OCI-M2 (cell line): Measurements from ENCODE around the gene DPYD.

Source experiments
- DNase-seq: peaks from one replicate; lab custom pipeline; 2025; ENCODE audit not compliant: unreplicated experiment; lab: John Stamatoyannopoulos, UW

DPYD gene

DNA sequence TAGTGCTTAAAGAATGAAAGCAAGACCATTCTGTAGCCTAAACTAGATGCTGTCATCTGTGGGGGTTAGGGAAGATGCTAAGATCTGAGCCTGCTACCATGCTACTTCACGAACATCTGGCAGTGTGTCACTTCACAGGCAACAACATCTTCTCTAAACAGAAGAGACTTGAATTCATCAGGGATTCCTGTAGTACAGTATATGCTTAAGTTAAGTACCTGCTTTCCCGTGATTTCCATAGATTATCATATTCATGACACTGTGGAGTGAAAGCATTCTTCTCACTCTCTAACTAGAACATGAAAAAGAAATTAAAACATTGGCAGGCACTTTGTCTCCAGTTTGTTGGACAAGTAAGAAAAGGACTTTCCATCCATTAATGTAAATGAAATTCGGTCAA lies 808.4 kb downstream of the DPYD start:
- DNase-seq: no peak

DNA sequence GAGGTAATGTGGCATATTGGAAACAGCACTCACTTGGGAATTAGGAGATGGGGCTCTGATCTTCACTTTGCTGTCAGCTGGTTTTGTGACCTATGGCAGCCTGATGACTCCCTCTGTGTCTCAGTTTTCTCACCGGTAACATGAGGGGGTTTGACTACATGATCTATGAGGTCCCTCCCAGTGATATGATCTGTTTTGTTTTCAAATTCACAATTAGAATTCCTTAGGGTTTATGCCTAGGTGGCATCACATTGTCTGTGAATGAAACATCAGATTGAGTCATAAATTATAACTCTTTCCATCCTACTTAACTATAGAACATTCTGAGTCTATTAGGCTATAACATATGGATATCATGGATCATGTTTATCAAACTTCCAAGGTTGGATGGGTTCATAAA lies 812.7 kb downstream of the DPYD start:
- no peak for DNase-seq

DNA sequence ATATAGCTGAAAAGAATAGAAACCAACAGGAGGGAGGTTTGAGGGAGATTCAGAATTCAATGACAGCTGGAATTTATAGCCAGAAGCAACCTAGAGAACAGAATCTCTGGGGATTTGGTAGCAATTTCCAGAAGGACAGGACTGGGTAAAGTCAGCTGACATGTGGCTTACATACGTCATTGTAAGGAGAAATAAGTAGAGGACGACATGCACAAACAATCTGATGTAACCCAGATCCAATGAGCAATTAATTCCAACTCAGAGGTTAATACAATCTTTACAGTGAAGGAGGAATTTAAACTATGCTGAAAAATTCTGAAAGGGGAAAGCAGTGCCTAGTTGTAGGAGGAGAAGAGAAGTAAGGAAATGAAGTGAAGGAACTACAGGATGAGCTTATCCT lies 815.3 kb downstream of the DPYD start:
- DNase-seq: no peak

DNA sequence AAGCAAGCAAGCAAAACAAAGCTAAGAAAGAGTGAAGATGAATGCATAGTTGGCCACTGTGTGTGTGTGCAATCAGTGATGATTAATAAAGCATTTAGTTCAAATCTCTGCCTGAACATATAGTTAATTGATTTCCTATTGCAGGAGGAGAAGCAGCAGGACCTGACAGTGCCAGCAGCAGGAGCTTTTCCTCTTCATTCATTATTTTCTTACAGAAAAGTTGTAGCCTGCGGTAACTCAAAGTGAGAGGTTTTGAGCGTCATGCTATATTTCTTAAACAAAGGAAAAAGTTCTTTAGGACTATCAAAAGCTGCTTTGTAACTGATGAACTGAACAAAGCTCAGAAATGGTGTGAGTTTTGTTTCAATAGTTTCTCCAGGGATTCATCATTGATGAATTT lies 819.3 kb downstream of the DPYD start:
- DNase-seq: no peak

DNA sequence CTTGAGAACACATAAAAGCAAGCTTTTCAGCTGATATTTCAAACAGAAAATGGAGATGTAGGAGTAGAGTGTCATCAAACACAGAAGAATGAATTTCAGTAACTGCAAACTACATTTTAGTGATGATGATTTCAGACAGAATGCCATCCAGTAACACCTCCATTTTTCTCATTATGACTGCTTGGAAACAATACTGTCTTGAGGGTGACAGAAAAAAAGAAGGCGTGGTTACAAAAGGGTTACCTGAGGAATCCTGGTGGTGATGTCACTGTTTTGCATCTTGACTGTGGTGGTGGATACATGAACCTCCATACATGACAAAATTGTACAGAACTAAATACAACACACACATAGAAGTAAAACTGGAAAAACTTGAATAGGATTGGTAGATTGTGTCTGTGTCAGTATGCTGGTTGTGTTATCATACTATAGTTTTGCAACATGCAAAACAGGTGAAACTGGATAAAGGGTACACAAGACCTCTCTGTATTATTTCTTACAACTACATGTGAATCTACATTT lies 823.4 kb downstream of the DPYD start:
- no peak for DNase-seq

DNA sequence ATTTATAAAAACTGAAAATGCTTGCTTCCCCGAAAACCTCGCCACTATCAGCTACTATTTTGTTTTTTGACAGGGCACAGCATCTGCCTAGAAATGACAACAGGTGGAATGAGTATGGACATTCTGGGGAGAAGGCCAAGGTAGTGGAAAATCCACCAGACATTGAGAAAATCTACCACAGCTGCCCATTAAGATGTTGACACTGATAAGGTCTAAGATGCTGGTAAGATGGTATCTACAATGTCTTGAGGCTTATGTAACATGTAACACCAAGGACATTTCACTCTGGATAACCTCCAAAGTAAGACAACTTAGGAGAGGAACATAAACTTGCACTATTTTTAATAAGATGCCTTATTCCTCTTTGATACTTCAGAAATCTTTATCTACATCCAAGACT lies 825.1 kb downstream of the DPYD start:
- no peak for DNase-seq

DNA sequence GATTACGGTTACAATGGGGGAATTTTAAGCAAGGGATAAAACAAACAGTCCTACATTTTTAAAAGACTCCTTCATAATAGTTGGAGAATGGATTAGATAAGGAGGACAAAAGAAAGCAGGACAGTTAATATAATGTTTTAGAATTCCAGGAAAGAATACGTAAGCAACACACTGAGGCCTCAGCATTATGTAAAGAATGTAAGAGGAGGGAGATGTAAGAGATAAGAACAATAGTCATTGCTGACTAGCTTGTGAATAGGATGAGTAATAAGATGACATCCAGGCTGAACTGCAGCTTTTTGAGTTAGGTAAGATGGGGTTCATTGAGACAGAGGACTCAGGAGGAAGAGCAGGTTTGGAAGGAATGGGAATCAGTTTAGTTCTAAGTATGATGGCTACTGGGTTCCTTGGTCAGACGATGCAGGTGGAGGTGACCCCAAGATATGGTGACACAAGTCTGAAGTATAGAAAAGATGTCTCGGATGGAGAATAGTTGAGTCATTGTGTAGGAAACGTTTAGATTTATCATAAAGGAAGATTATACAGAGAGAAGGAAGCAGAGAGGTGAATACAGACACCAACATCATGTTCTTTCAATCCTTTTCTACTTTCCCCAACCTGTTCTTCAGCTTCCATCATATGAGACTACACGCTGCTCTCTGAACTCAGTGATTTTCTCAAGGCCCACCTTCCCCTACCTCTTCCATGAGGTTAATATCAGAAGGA lies 826.4 kb downstream of the DPYD start:
- no peak for DNase-seq

DNA sequence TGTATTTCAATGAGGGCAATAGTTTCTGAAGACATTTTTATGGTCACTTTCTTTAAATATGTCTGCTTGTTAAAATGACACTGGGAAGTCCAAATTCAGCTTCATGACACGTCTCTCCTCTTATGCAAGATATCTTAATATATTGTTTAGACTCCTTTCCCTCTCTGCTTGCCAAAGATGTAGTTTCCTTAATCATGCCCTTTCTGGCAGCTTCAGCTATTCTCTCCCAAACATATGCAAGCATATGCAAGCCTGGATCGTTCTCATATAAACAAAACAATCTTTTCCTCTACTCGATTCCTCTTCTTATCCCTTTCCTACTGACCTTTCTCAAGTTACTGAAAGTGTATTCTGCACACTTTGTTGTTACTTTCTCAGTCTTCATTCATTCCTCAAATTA lies 827.1 kb downstream of the DPYD start:
- DNase-seq: no peak

DNA sequence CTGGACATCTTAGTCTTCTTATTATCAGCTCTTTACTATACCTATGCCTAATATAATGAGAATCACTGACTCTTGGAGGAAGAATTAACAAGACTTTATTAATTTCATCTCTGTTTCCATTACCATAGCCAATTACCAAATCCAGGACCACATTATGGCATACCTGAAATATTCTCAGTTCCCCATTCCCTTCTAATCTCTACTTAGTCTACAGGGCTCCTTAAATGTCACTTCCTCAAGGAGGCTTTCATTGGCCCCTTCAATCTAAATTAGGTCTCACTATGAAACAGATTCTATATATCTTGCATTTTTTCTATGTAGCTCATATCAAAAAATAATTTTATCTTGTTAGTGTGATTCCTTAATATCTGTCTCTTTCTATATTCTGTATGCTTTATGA lies 828.0 kb downstream of the DPYD start:
- no peak for DNase-seq

DNA sequence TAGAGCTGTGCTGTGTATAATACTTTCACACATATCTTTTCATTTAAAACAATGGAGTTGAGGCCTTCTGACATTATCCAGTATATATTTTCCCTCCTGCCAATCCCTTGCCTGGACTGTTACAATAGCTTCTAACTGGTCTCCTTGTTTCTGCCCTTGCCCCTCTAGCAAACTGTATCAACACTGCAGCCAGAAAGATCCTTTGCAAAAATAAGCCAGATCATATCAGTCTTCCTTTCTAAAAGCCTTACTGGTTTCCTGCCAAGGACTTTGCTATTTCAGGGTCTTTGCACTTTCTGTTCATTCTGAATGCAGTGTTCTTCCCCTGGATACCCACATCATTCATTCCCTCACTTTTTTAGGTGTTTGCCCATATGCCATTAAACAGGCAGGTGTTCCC lies 829.2 kb downstream of the DPYD start:
- no peak for DNase-seq

DNA sequence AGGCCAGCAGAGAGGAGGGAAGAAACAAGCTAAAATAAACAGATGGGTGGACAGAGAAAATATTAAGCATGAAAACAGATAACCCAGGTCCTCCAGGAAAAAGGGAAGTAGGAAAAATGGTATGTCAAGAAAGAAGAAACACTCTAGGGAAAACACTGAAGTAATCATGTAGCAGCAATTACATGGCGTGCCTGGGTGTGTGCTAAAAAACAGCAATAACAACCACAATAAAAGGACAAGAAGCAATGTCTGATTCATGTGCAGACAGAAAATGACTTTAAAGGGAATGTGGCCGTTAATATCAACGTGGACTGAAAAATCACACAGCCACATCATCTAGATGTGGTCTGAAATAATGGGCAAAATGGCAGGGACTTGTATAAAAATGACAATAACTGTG lies 829.6 kb downstream of the DPYD start:
- no peak for DNase-seq

DNA sequence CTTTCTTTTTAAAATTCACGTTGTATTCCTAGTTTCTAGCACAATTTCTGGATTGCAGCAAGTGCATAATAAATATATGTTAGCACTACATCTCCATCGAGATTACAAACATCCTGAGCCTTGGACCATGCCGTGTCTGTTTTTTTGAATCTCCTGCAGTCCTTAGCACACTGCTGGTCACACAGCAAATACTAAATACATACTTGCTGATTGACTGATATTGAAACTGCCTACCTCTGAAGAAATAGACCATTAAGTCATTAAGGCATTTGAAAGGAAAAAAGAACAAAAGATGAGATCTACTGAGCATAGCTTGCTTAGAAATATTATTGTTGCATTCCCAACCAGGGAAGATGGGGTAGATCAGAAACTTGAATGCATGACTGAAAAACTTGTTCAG lies 830.1 kb downstream of the DPYD start:
- no peak for DNase-seq

DNA sequence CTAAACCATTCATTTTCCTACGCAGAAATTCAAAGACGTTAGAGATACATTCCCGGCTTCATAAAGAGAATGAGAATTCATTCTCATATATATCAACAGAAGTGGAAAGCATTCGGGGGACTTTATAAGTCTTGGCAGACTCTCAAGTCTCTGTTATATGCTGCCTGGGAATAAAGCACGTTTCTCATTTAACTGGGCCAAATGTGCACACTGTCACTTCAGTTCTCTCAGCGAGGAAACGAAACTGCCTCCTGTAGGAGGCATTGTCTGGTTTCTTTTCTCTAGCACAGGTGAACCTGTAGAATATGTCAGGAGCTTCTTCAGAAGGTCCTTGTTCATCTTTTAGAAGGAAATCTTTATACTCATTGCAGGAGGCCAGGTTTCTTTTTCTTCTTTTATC lies 831.7 kb downstream of the DPYD start:
- no peak for DNase-seq

DNA sequence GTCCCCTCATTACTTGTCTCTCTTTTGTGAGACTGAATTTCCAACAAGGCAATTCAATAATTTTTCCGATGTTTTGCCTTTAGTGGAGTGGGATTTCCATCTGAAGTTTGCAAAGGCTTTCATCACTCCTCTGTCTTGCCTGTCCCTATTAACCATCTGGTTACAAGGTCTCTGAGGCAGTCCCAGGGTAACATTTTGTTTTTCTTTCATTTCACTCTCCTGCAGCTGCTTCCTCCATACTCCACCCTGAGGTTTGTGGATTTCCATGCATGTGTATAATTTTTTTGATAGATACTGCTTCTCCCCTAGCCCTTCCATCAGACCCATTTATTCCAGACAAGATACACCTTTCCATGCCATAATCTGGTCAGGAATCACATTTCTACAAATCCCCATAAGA lies 832.4 kb downstream of the DPYD start:
- DNase-seq: no peak

DNA sequence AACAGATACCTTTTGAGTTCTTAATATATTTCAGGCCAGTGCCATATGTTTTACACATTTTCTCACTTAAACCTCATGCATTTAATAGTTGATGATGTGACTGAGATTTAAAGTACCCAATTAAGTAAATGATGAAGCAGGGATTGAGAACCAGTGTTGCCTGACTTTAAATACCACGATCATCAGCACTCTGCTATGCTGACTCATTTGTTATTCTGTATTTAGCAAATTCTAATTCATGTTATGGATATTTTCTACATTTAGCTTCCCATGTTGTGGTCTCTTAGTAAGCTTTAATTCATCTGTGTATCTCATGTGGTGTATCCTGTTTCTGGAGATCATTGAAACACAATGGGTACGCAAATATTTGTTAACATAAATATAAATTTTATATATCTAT lies 836.3 kb downstream of the DPYD start:
- no peak for DNase-seq

DNA sequence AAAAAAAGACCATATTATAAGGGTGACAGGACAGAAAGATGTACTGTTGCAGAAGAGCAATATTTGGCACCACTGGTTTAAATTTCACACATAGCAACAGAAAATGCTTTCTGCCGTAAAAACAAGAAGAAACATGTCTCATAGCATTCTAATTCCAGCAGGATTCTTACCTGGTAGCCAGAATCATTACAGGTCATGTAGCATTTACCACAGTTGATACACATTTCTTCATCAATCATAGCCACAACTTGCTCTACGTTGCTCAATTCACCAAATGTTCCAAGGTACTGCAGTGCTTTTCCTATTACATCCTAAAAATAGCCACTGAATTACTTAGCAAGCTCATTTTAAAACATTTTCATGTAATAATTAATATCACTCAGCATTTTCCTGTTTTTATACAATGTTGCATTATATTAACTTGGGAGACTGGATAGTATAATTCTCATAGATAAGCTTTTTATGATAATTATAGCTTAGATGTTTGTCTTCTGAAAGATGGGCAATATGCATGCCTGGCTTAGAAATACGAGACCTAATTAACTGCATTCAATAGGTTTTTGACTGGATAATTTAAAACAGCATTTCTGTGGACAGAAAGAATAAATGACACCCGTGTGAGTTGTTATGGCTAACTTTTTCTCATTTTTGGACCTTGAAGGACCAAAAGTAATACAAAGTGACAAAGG lies 838.5 kb downstream of the DPYD start:
- DNase-seq: no peak

DNA sequence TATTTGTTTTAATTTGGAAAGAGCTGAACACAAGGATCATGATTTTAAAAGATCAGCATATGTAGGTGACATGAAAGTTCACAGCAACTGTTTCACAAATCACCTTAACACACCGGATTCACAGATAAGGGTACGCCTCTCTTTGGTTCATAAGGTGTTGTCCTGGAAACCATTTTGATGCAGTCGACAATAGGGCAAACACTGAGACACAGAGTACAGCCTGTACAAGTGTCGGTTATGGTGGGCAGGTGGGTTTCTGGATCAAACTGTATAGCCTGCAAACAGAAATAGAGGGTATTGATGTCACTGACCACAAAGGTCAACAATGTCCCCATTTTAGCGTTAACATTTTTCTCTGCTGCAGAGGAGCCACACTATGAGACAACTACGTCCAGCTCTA lies 842.0 kb downstream of the DPYD start:
- DNase-seq: no peak

DNA sequence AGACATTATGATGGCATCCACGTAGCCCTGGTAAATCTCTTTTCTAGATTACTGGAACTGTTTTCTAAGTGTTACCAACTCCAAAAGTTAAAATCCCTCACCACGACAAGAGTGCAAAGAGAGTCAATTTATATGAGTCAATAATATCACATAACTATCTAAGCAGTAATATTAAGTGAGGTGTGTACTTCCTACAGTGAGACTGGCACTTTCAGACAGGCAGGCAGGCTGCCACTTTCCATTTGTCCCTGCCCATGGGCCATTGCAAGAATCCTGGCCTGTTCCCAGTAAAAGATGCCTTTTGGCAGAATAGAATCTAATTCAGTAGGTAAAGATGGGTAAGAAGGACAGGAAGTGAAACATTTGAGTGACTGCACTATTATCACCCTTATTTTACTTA lies 843.6 kb downstream of the DPYD start:
- no peak for DNase-seq

DNA sequence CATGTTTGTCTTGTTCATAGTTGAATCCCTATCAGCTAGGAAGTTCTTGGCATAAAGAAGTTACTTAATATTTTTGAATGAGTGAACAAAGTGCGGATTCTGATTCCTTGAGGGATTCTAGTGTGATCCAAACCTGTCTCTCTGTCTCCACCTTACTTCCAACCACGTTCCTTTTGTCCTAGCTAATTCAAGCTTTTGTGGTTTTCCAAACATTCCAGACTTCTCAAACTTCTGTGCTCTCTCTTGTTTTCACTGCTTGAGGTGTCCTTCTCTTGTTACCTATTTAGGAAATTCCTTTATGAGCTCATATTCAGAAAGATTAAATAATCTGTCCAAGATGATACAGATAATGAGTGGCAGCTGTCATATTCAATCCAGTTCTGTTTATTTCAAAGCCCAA lies 846.1 kb downstream of the DPYD start:
- no peak for DNase-seq

DNA sequence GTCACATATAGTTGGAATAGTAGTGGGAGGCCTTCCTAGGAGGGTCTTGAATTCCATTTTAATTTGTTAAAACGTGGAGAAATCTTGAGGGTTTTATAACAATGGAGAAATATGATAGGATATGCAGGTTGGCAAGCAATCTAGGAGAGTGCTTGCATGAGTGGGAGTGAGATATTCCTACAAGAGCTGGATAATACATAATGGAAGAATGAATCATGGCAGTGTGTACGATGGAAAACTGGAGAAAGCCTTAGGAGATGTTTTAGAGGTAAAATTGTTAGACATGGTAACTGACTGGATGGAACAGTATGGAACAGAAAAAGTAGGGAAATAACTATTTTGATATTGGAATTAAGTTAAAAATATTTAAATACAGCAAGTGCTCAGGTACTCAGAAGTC lies 846.9 kb downstream of the DPYD start:
- DNase-seq: no peak

DNA sequence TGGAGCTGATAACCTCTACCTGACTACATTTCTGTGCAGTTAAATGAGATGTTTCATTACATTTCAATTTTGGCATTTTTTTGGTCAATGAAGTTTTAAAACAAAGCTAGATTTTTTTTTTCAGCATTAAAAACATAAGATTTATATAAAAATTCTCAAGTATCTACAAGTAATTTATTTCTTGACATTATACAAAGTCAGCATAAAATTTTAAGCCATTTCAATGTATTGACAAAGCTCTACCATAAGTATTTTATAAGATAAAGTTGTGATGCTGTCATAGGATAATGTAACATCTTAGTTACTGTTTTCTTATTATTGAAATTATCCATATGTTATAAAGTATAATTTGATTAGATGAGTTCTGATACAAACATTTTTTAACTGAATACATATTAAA lies 847.7 kb downstream of the DPYD start:
- no peak for DNase-seq

DNA sequence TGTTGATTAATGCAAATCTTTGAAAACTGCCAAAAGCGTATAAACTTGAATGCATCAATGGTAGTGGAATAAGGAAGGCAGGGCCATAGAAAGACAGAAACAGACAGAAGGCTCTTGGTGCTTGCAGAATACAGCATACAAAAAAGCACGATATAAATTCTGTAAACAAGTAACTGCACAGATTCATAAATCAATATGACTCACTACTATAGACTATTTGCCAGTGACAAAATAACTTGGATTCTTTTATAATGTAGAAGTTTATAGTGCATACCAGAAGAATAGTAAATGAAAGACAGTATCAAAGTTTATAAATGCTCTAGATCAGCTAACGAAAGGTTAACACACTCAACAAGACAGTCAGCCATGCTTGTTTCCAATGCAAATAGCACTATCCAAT lies 849.7 kb downstream of the DPYD start:
- no peak for DNase-seq

DNA sequence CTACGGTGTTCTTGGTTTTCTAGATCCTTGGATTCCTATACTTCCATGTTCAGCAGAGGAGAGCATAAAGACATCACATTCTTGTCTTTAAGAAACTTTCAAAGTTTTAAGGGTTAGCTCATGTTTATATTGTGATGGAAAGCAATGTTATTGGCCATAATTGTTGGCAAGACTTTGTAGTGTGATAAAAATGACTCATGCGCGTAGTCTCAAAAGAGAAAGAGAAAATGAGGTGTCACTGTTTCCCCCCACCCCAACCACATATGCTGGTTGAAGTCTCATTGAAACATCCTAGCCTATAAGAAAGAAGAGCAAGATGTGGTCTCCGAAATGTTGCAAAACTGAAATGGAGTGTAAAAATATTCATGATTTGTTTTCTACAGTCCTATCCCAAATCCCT lies 850.5 kb downstream of the DPYD start:
- no peak for DNase-seq
